ENCODE results near the gene TAT.
A peak's percentile ranks its signal among the peaks of the same experiment; 100 is the strongest.
"Not testable (repeated sequence)": the region's sequence is repeated elsewhere in the genome, so short reads cannot be mapped to it uniquely, and the experiment has no call there.

TAT gene

GRCh38 chr16:71567931-71568330 is 9.0 kb downstream of the TAT start:
- Mint-ChIP-seq H3K27me3 (ENCODE audit: low read depth) (no peaks in the 10 kb centered on the region), H3K36me3 (ENCODE audit: low read depth) (no peaks in the 10 kb centered on the region), H3K27ac (no peak overlapping the region), H3K9me3 (no peaks in the 10 kb centered on the region), H3K4me3 (no peak overlapping the region), H3K4me1 (ENCODE audit: low read depth) (peaks cover 16% of the 10 kb centered on the region)

GRCh38 chr16:71565812-71566700 is 10.8 kb downstream of the TAT start:
- no peaks in the 10 kb centered on the region for H3K36me3 Mint-ChIP-seq (ENCODE audit: low read depth)
- peaks cover 16% of the 10 kb centered on the region for H3K4me1 Mint-ChIP-seq (ENCODE audit: low read depth)
- H3K27me3 Mint-ChIP-seq (ENCODE audit: low read depth): no peaks in the 10 kb centered on the region
- H3K4me3 Mint-ChIP-seq: peak overlapping the region; percentile 90
- peak overlapping the region; percentile 94 for H3K27ac Mint-ChIP-seq
- peaks cover 17% of the 10 kb centered on the region for H3K9me3 Mint-ChIP-seq

- Mint-ChIP-seq H3K4me1 (ENCODE audit: low read depth) (peaks cover 16% of the 10 kb centered on the region), H3K9me3 (peaks cover 17% of the 10 kb centered on the region), H3K27ac (peak overlapping the region; percentile 94), H3K27me3 (ENCODE audit: low read depth) (no peaks in the 10 kb centered on the region), H3K4me3 (peak overlapping the region; percentile 90), H3K36me3 (ENCODE audit: low read depth) (no peaks in the 10 kb centered on the region)
These were observed 12.4 kb downstream of the TAT start for GRCh38 chr16:71564335-71564967.

GRCh38 chr16:71562552-71562951 is 14.3 kb downstream of the TAT start:
- H3K36me3 Mint-ChIP-seq (ENCODE audit: low read depth): no peaks in the 10 kb centered on the region
- peaks cover 16% of the 10 kb centered on the region for H3K4me1 Mint-ChIP-seq (ENCODE audit: low read depth)
- H3K27me3 Mint-ChIP-seq (ENCODE audit: low read depth): peaks cover 16% of the 10 kb centered on the region
- H3K9me3 Mint-ChIP-seq: peaks cover 20% of the 10 kb centered on the region
- no peak overlapping the region for H3K4me3 Mint-ChIP-seq
- H3K27ac Mint-ChIP-seq: no peak overlapping the region

GRCh38 chr16:71561886-71562285 is 15.0 kb downstream of the TAT start:
- not testable (repeated sequence) for H3K27ac Mint-ChIP-seq; H3K36me3 Mint-ChIP-seq (ENCODE audit: low read depth); H3K4me3 Mint-ChIP-seq
- peaks cover 16% of the 10 kb centered on the region for H3K4me1 Mint-ChIP-seq (ENCODE audit: low read depth)
- H3K9me3 Mint-ChIP-seq: peaks cover 20% of the 10 kb centered on the region
- peaks cover 16% of the 10 kb centered on the region for H3K27me3 Mint-ChIP-seq (ENCODE audit: low read depth)

- Mint-ChIP-seq H3K9me3 (peaks cover 20% of the 10 kb centered on the region), H3K27ac (no peak overlapping the region), H3K4me1 (ENCODE audit: low read depth) (peaks cover 7% of the 10 kb centered on the region), H3K27me3 (ENCODE audit: low read depth) (peaks cover 16% of the 10 kb centered on the region), H3K4me3 (no peak overlapping the region), H3K36me3 (ENCODE audit: low read depth) (no peaks in the 10 kb centered on the region)
These were observed 17.0 kb downstream of the TAT start for GRCh38 chr16:71559855-71560254.

GRCh38 chr16:71557954-71558582 is 18.8 kb downstream of the TAT start:
- Mint-ChIP-seq H3K27ac (no peak overlapping the region), H3K27me3 (ENCODE audit: low read depth) (peaks cover 16% of the 10 kb centered on the region), H3K9me3 (peaks cover 20% of the 10 kb centered on the region), H3K4me1 (ENCODE audit: low read depth) (no peaks in the 10 kb centered on the region), H3K36me3 (ENCODE audit: low read depth) (no peaks in the 10 kb centered on the region), H3K4me3 (no peak overlapping the region)

GRCh38 chr16:71557299-71557698 is 19.6 kb downstream of the TAT start:
- Mint-ChIP-seq H3K9me3 (peaks cover 15% of the 10 kb centered on the region), H3K4me3 (no peak overlapping the region), H3K4me1 (ENCODE audit: low read depth) (no peaks in the 10 kb centered on the region), H3K27me3 (ENCODE audit: low read depth) (peaks cover 23% of the 10 kb centered on the region), H3K36me3 (ENCODE audit: low read depth) (no peaks in the 10 kb centered on the region), H3K27ac (no peak overlapping the region)

GRCh38 chr16:71555230-71555891 is 21.5 kb downstream of the TAT start:
- no peak overlapping the region for H3K27ac Mint-ChIP-seq
- no peaks in the 10 kb centered on the region for H3K4me1 Mint-ChIP-seq (ENCODE audit: low read depth)
- no peak overlapping the region for H3K4me3 Mint-ChIP-seq
- H3K36me3 Mint-ChIP-seq (ENCODE audit: low read depth): no peaks in the 10 kb centered on the region
- H3K9me3 Mint-ChIP-seq: peaks cover 3% of the 10 kb centered on the region
- peaks cover 24% of the 10 kb centered on the region for H3K27me3 Mint-ChIP-seq (ENCODE audit: low read depth)

GRCh38 chr16:71552698-71553503 is 24.0 kb downstream of the TAT start:
- Mint-ChIP-seq H3K36me3 (ENCODE audit: low read depth) (no peaks in the 10 kb centered on the region), H3K27ac (no peak overlapping the region), H3K4me1 (ENCODE audit: low read depth) (no peaks in the 10 kb centered on the region), H3K27me3 (ENCODE audit: low read depth) (peaks cover 10% of the 10 kb centered on the region), H3K9me3 (no peaks in the 10 kb centered on the region), H3K4me3 (no peak overlapping the region)

GRCh38 chr16:71547168-71547567 is 29.7 kb downstream of the TAT start:
- no peak overlapping the region for H3K4me3 Mint-ChIP-seq
- no peaks in the 10 kb centered on the region for H3K9me3 Mint-ChIP-seq
- peaks cover 2% of the 10 kb centered on the region for H3K4me1 Mint-ChIP-seq (ENCODE audit: low read depth)
- H3K27me3 Mint-ChIP-seq (ENCODE audit: low read depth): no peaks in the 10 kb centered on the region
- H3K36me3 Mint-ChIP-seq (ENCODE audit: low read depth): no peaks in the 10 kb centered on the region
- no peak overlapping the region for H3K27ac Mint-ChIP-seq

GRCh38 chr16:71542377-71542776 is 34.5 kb downstream of the TAT start:
- Mint-ChIP-seq H3K27me3 (ENCODE audit: low read depth) (peaks cover 3% of the 10 kb centered on the region), H3K4me3 (no peak overlapping the region), H3K36me3 (ENCODE audit: low read depth) (no peaks in the 10 kb centered on the region), H3K9me3 (no peaks in the 10 kb centered on the region), H3K27ac (no peak overlapping the region), H3K4me1 (ENCODE audit: low read depth) (peaks cover 2% of the 10 kb centered on the region)

GRCh38 chr16:71537643-71538042 is 39.2 kb downstream of the TAT start:
- no peak overlapping the region for H3K4me3 Mint-ChIP-seq
- no peak overlapping the region for H3K27ac Mint-ChIP-seq
- H3K4me1 Mint-ChIP-seq (ENCODE audit: low read depth): peaks cover 2% of the 10 kb centered on the region
- H3K9me3 Mint-ChIP-seq: no peaks in the 10 kb centered on the region
- no peaks in the 10 kb centered on the region for H3K36me3 Mint-ChIP-seq (ENCODE audit: low read depth)
- peaks cover 3% of the 10 kb centered on the region for H3K27me3 Mint-ChIP-seq (ENCODE audit: low read depth)

Measured in T-helper 1 cell treated with Interleukin-12 subunit alpha and Interleukin-12 subunit beta and Interleukin-4 antibody, amounts not matched to agents 30 μg/mL and 1 μg/mL, for 36 hours (primary cell).